Activated CD4-positive, alpha-beta T cell treated with anti-CD3 and anti-CD28 coated beads, Interleukin-2, amount 50 U/mL, for 24 hours (primary cell): ENCODE data around the gene HMCES.

Source experiments
- DNase-seq, 2 donors: peaks; one replicate each; pipeline ENCODE4 v3.0.0-alpha.2; 2020; ENCODE audit warnings: low read depth in 1 of 2, low spot score in 1 of 2

HMCES gene, protein sequence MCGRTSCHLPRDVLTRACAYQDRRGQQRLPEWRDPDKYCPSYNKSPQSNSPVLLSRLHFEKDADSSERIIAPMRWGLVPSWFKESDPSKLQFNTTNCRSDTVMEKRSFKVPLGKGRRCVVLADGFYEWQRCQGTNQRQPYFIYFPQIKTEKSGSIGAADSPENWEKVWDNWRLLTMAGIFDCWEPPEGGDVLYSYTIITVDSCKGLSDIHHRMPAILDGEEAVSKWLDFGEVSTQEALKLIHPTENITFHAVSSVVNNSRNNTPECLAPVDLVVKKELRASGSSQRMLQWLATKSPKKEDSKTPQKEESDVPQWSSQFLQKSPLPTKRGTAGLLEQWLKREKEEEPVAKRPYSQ

DNA sequence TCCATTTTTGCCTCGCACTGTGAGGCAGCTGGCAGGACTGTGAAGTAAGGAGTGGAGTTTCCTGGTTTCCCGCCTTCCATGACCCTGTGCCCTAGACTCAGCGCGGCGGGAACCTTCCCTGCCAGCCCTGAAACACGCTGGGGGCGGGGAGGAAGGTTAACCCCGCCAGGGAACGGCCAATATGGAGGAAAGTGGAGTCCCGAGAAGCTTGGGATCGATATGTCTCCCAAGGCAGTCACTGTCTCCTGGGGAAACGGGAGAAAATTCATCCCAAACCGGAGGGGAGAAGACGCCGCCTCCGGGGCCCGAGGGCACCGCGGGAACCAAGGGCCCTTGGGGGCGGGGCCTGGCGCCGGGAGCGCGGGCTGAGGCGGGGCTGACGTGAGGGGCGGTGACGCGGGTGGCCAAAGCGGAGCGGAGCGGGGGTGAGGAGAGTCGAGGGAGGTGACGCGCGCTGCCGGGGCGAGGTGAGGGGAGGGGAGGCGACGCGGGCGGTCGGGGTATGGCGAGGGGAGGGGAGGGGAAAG is at the start of gene HMCES:
TSS of gene HMCES (plus strand) at position 432 of the 527 bp plus-strand sequence. CDS start 863 bp downstream, outside the sequence.
- peak; percentile 85 to 86 for DNase-seq

DNA sequence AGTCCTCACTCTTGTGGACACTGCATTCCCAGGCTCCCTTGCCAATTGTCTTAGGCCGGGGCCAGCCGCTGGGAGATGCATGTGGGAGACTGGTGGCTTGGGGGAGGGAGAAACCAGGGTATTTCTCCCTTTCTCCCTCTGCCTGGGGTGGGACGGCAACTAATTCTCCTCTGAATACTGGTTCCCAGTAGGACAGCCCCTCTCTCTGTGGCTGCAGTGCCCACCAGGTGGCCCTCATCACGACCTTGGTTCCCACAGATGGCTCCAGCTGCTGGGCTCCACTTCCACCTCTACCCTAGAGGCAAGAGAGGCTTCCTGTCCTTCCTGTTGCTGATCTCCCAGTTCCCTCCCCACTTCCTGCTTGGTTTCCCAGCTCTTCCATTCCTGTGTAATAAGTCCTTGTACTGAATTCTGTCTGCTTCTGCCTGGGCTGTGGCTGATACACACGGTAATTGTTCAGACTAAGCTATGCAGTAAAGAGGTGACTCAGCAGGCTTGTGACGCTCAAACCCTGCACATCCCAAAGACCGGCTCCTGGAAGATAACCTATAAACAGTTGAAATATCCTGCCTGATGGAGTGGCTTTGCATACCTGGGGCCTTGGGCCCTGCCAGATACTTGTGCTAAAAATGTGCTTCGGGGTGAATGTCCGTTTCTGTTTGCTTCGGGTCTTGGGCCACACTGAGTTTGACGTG is 49.6 kb upstream of the HMCES start:
- DNase-seq, result no peak

DNA sequence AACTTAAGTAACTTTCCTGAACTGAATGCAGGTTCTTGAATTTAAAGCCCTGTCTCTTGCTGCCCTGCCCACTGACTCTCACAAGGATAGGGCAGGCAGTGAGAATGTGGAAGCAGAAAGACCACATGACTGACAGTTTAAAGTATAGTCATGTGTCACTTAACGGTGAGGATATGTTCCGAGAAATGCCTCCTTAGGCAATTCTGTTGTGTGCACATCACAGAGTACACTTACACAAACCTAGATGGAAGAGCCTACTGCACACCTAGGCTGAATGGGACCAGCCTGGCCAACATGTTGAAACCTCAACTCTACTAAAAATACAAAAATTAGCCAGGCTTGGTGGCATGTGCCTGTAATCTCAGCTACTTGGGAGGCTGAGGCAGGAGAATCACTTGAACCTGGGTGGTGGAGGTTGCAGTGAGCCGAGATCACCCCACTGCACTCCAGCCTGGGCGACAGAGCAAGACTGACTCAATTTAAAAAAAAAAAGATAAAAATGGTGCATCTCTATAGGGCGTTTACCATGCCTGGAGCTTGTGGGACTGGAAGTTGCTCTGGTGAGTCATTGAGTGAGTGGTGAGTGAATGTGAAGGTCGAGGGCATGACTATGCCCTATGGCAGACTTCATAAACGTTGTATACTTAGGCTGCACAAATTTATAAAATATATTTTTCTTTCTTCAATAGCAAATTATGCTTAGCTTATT is 48.2 kb upstream of the HMCES start:
- no peak for DNase-seq

DNA sequence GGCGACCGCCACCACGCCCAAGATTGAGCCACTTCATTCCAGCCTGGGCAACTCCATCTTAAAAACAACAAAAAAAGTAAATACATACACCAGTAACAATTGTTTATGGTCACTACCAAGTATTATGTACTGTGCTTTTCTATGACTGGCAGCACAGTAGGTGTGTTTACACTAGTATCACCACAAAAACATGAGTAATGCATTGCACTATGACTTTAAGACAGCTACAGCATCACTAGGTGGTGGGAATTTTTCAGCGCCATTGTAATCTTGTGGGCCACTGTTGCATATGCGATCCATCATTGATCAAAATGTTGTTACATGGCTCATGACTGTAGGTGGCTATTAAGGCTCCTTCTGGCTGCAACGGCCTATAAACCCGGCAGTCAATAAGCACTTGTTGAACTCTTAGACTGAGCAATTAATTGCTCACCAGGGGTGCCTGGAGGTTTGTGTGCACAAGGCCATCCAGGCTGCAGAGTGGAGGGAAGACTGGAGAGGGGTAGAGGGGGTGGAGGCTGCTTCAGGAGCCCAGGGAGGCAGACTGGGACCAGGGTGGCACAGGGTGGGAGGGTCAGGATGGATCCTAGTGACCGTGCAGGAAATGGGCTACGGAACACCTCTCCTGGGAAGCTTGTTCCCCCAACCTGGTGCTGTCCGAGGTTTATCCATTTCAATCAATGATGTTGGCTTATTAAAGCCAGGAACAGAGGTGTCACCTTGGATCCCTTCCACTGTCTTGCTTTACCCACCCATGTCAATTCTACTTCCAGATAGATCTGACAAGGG is 47.1 kb upstream of the HMCES start:
- DNase-seq, result no peak

DNA sequence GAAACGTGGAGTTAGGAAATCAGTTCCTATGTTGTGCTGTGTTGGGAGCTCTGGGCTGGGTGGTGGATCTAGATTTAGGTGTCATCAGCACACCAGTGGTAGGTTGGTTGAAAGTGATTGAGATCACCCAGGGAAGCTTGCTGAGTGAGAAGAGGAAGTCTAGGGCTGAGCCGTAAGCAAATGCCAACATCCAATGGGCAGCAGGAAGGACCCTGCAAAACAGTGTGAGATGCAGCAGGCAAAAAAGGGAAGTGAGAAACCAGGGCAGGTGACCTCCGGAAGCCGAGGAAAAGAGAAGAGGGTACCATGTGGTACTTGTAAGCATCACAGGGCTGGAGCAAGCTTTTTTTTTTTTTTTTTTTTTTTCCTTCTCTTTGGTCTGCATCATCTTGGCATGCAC is 45.1 kb upstream of the HMCES start:
- no peak for DNase-seq

DNA sequence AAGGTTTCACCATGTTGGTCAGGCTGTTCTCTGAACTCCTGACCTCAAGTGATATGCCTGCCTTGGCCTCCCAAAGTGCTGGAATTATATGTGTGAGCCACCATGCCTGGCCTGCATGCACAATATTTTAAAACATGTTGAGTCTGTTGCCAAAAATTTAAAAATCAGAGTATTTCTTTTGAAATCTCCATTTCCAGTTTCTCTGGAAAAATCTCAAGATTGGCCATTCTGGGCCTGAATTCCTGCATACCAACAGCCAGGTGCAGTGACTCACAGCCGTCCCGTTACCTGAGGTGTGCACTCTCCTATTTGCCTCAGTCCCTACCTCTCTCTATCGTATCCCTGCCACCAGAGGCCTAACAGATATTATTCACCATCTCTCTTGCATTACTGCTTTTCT is 44.2 kb upstream of the HMCES start:
- no peak for DNase-seq

DNA sequence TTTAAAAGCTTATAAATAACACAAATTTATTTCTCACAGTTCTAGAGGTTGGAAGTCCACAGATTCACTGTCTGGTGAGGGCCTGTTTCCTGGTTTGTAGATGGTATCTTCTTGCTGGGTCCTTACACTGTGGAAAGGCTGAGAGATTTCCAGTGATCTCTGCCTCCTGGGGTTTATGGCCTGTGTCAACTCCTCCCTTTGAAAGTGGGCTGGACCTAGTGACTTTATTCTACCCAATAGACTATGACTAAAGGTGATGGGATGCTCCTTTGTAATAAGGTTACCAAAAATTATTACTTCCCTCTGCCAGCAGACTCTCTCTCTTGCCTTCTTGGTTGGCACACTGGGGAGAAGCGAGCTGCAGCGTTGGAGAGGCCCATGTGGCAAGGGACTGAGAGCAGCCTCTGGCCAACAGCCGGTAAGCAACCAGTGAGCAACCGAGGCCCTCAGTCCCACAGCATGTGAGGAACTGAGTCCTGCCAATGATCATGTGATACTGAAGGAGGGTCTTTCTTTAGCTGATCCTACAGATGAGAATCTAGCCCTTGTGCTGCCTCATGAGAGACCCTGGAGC is 43.2 kb upstream of the HMCES start:
- DNase-seq, result no peak

DNA sequence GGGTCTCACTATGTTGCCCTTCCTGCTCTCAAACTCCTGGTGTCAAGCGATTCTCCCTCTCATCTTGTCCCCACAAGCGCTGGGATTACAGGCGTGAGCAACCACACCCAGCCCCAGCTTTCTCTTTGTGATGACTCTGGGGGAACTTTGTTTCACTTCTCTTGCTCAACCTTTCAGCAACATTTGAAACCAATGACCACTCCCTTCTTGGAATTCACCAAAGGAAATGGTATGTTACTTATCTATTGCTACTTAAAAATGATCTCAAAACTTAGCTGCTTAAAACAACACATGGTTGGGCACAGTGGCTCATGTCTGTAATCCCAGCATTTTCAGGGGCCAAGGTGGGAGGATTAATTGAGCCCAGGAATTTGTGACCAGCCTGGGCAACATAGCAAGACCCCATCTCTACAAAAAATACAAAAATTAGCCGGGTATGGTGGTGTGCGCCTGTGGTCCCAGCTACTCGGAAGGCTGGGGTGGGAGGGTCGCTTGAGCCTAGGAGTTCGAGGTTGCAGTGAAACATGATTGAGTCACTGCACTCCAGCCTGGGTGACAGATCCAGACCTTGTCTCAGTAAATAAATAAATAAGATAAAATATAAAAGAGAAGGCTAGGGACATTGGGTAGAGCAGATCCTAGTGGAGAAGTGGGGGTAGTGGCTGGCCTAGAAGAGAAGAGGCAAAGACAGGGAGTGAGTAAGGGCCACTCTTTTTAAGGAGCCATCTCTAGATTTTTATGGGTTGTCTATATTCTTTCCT is 39.5 kb upstream of the HMCES start:
- no peak for DNase-seq

DNA sequence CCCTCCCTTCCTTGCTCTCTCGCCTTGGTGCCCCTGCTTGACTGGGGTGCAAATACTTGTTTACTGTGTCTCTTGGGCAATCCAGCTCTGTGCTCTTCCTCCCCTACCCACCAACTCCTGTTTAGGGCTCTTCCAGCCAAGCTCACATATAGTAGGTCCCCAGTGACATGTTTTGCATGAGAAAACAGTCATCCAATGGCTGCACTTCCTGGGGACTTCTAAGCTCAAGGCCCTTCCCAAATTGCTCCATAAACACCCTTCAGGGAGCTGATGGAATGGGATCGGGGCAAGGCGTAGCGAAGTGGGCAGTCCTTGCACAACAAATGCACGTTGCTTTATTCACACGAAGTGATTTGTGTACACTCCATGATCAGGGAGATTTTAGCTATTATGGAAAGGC is 38.7 kb upstream of the HMCES start:
- DNase-seq, result no peak

DNA sequence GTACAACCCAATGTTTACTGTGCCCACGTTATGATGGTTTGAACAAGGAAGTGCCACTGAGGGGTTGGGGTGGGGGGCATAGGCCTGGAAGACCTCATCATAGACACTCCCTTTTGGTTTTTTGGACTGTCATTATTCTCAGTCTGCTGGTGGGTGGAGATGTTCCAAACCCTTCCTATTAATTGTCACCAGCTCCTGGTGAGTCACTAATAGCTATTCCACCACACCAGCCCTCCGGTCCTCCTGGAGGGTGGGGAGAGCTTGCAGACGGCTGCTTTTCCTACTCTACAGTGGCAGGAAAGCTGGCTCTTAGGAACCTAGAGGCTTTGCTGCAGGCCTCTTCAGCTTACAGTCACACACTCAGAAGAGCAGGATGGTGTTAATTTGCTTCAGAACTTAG is 38.2 kb upstream of the HMCES start:
- DNase-seq, result no peak

DNA sequence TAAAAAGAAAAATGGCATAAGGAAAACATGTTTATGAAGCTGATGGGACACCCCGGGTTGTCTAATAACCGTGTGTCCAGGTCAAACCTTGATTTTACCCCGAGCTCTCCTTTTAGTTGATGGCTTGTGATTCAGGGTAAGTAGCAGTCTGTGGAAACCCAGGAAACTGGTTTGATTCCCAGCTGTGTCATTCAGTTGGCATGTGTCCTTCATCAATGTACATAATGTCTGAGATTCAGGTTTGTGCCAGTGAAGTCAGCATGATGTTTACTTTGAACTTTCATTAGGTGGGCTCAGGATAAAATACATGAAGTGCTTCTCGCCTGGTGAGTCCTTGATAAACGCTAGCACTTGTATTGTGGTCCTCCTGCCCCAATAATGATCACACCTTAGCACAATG is 33.5 kb upstream of the HMCES start:
- no peak for DNase-seq

DNA sequence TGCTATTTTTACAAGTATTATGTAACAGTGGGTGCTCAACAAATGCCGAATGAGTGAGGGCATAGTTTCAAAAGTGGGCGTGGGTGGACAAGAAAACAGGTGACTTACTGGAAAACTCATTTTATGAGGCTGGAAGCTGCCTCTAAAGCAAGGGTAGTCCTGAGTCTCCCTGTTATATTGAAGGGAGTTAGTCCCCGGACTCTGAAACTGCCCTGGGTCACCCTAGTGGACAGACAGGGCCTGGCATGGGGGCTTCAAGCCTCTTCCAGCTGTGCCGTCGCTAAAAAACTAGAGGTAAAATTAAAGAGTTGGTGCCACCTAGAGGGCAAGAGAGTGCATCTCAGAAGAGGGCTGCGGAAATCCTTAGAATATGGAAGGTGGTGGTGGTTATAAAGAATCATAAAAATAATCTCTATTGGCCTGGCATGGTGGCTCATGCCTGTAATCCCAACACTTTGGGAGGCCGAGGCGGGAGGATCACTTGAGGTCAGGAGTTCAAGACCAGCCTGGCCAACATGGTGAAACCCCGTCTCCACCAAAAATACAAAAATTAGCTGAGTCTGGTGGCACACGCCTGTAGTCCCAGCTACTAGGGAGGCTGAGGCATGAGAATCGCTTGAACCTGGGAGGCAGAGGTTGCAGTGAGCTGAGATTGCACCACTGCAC is 32.9 kb upstream of the HMCES start:
- peak; percentile 44 to 73 for DNase-seq

DNA sequence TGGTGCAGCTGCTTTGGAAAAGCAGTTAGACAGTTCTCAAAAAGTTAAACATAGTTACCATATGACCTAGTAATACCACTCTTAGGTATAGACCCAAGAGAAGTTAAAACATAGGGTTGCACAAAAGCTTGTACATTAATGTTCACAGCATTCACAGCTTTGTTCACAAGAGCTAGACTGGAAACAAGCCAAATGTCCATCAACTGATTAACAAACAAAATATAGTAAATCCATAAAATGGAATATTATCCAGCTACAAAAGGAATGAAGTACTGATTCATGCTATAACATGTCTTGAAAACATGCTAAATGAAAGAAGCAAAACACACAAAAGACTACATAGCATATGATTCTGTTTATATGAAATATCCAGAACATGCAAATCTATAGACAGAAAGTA is 32.0 kb upstream of the HMCES start:
- no peak for DNase-seq

DNA sequence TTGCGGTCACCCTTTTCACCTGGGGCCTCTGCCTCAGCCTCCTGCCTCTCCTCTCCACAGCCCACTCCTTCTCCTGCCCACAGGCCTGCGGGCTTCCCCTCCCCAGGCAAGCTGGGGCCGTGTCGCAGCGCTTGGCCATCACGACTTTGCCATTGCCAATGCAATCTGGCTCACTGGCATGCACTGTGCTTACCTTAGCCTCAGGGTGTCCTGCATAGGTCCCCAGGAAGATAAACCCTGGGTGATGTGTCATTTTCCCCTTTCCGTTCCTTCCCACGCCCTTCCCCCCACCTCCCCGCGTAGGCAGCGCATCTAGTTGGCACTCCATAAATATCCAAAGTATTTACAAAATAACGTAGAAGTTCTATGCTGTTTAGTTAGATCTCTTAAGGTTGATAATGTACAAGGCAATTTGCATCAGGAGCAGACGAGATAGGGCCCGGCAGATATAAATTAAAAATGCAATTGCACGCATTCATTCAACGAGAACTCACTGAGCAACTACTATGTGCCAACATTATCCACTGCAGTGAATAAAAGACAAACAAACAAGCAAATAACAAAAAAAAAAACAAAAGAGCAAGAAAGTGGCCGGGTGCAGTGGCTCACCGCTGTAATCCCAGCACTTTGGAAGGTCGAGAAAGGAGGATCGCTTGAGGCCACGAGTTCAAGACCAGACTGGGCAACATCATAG is 30.2 kb upstream of the HMCES start:
- DNase-seq, result no peak

DNA sequence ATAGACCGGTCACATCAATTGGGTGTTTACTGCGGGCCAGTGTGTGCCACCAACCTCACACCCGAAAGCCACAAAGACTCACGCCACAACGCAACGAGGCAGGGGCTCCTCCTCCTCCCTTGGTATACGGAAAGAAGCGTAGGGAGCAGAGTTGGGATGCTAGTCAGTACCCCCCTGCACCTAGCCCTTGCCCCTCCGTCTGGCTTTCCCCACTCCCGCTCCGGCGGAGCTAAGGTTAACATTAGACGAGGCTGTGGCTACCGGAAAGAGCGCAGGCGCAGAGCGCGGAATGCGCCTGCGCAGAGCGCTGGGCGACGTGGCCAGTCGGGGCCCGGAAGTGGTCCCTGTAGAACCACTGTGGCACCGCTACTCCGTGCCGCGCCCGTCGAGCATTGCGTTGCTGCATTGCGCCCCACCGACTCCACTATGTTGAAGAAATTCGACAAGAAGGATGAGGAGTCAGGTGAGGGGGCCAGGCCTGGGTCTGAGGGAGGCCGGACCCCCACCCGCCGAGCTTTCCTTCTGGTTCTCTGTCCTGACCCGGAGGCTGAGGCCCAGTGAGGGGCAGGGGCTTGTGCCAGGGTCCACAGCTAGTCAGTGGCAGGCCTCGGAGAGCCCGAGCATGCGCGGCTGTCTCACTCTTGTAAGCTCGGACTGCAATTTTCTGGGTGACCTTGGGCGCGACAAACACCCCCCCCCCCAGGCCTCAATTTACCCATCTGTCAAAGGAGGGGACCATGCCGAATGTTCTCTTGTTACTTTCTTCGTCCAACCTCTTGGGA is 29.2 kb upstream of the HMCES start, which contains the start of gene COPG1:
TSS of gene COPG1 (plus strand) at position 323 of the 782 bp plus-strand sequence. CDS start at position 427, 104 bp downstream.
- peak; percentile 75 to 79 for DNase-seq

DNA sequence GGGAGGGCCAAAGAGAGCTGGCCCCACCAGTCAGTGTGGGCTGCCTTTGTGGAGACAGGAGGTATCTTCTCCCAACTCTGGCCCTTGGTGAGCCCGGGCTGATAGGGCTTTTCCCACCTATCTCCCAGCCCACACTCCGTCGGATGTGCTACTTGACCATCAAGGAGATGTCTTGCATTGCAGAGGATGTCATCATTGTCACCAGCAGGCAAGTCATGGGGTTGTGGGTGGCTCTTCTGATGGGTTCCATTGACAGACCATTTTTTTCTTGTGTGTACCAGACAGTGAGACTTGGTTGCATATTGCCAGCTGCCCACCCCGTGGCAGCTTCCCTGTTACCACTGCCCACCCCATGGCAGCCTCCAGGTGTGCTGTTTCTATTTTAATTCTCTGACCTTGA is 25.9 kb upstream of the HMCES start:
- no peak for DNase-seq

DNA sequence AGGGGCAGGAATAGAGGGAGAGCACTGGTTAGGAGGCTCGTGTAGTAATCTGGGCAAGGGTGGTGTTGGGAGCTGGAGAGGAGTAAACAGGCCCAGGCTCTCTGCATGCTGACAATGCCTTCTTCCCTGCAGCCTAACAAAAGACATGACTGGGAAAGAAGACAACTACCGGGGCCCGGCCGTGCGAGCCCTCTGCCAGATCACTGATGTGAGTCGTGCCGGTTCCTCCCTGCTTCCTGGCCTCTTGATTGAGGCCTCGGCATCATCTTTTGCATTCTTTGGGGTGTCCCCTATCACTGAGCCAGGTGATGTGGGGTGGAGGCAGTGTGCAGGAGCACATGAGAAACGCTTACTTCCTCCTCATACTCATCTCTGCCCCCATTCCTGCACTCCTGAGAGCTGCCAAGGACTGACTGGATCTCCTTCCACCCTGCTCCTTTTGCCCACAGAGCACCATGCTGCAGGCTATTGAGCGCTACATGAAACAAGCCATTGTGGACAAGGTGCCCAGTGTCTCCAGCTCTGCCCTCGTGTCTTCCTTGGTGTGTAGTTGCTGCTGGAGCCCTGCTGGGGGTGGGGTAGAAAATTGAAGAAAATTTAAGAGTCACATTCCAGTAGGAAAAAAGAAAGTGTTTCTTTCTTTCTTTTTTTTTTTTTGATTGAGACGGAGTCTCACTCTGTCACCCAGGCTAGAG is 24.0 kb upstream of the HMCES start:
- DNase-seq, result no peak
